ENCODE measurements around the gene TDRD9. TPM values are rescaled to one million over a fixed set of nuclear protein-coding genes. Genes with fewer than 3 reads are reported as not detected.
A peak's percentile ranks its signal among the peaks of the same experiment; 100 is the strongest.

The TDRD9 gene
- total RNA-seq, 5 donors from 2014 or later (not counting 1 experiment from before 2014, with no cell fraction given), result 0.43 to 1.3 (median 0.56) TPM

DNA sequence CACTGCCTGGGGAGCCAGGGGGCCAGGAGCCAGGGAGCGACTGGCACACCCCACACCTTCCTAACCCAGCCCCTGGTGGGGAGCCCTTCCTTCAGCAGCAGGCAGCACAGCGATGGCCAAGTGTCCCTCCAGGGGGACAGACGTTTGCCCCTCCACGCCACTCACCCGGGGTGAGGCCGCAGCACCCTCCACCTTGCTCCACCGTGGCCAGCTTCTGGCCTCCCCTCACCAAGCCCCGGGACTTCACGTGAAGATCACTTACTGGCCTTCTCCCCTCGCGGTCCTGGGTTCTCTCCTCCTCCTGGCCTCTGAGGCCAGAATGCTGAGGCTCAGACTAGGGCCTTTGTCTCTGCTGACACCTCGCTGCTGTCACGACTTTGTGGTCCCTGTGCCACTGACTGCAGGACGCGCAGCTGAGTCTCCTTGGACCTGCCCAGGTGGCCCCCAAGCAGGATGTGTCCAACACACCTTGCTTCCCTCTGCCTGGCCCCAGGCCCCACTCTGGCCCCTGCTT lies 153.8 kb downstream of the TDRD9 start:
- Mint-ChIP-seq H3K27me3 (peaks cover 17 to 28% of the 10 kb centered on the region in 2 donors), H3K9me3 (no peaks in the 10 kb centered on the region), H3K4me1 (peaks cover 9 to 19% (median 12%) of the 10 kb centered on the region in 3 donors), H3K27ac (no peak overlapping the region), H3K4me3 (no peak overlapping the region), H3K36me3 (no peaks in the 10 kb centered on the region)
- ChIA-PET POLR2A (no interaction called here), CTCF (no interaction called here)
- Histone ChIP-seq H3K36me3 (ENCODE audit: control insufficient read depth in 2 of 2, extremely low read depth in 1 of 2, insufficient read depth in 1 of 2, low read length in 1 of 2) (no peaks in the 10 kb centered on the region), H3K27me3 (replicated peaks in 1 of 2; ENCODE audit: control insufficient read depth in 2 of 2, extremely low read depth in 1 of 2, insufficient read depth in 2 of 2, low read length in 1 of 2) (peaks cover 0 to 37% of the 10 kb centered on the region in 2 experiments), H3K4me1 (ENCODE audit: control insufficient read depth in 1 of 2, extremely low read depth in 1 of 2, insufficient read depth in 2 of 2, low read length in 2 of 2) (peaks cover 0 to 17% of the 10 kb centered on the region in 2 experiments), H3K4me3 (ENCODE audit: control insufficient read depth in 1 of 2, extremely low read depth in 1 of 2, low read length in 1 of 2) (no peak overlapping the region), H3K27ac (ENCODE audit: low read length) (no peak overlapping the region), H3K9me3 (no peaks in the 10 kb centered on the region)
- WGBS (ENCODE audit: insufficient coverage), result 90% methylated on average over 14 of the region's 15 CpGs
- DNase-seq, result no peak
- ATAC-seq (replicated peaks in 1 of 4), result no peak

DNA sequence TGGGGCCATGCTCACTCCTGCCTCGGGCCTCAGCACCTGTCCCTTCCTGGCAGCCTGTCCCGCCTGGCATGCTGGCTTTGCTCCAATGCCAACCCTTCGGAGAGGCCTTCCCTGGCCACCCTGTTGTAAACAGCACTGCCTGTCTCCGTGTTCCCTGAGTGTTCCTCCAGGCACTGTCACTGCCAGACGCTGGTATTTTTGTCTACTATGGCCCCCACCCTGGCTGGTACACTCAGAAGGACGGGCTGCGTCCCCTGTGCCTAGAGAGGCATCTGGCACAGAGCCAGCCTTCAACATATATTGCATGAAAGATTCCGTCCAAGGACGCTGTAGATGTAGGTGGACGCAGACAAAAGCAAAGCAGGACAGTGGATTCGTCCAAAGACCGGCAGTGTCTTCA lies 154.6 kb downstream of the TDRD9 start:
- Histone ChIP-seq H3K9me3 (no peaks in the 10 kb centered on the region), H3K36me3 (ENCODE audit: control insufficient read depth in 2 of 2, extremely low read depth in 1 of 2, insufficient read depth in 1 of 2, low read length in 1 of 2) (no peaks in the 10 kb centered on the region), H3K27ac (ENCODE audit: low read length) (no peak overlapping the region), H3K27me3 (replicated peaks in 1 of 2; ENCODE audit: control insufficient read depth in 2 of 2, extremely low read depth in 1 of 2, insufficient read depth in 2 of 2, low read length in 1 of 2) (peaks cover 0 to 39% of the 10 kb centered on the region in 2 experiments), H3K4me1 (ENCODE audit: control insufficient read depth in 1 of 2, extremely low read depth in 1 of 2, insufficient read depth in 2 of 2, low read length in 2 of 2) (peaks cover 0 to 11% of the 10 kb centered on the region in 2 experiments), H3K4me3 (ENCODE audit: control insufficient read depth in 1 of 2, extremely low read depth in 1 of 2, low read length in 1 of 2) (no peak overlapping the region)
- no peaks in the 10 kb centered on the region for H3K9me3 Mint-ChIP-seq
- DNase-seq (no peak), ATAC-seq (replicated peaks in 1 of 4) (no peak)
- H3K27ac Mint-ChIP-seq, result no peak overlapping the region
- H3K4me1 Mint-ChIP-seq, result peaks cover 7 to 14% (median 9%) of the 10 kb centered on the region in 3 donors
- WGBS (ENCODE audit: insufficient coverage), result 76% methylated on average over 12 of the region's 12 CpGs
- H3K36me3 Mint-ChIP-seq, result no peaks in the 10 kb centered on the region
- peaks cover 18 to 31% of the 10 kb centered on the region in 2 donors for H3K27me3 Mint-ChIP-seq
- CTCF ChIA-PET, result no interaction called here
- POLR2A ChIA-PET, result no interaction called here
- H3K4me3 Mint-ChIP-seq, result no peak overlapping the region

DNA sequence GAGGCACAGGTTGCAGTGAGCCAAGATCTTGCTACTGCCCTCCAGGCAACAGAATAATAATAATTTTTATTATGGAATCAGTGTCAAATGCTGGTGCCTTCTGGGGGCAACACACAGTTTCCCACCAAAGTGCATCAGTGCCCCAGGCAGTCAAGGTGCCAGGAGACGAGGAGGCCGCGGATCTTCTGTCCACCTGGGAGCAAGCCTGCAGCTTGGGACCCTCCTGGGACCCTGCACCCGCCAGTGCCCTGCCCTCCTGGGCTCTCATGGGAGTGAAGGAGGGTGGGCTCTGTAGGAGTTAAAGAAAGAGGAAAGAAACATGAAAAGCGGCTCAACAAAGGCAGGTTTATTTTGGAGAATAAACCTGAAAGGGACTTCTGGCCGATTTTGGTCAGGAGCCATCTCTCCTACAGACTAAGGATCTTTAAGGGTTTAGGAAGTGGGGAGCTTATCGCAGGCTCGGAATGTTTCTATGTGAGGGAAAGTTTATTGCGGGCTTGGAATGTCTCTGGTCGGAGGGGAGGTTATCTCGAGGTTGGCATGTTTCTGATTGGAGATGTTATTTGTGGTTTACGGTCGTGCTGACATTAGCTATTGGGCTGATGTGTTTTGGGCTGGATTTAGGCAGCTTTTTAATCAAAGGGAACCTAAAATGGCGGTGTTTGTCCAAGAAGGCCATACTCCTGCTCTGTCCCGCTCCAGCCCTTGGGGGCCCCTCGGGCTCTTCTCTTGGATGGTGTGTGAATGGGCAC lies 156.2 kb downstream of the TDRD9 start:
- H3K27me3 Mint-ChIP-seq, result peaks cover 15 to 31% of the 10 kb centered on the region in 2 donors
- peak overlapping the region in 2 of 3 donors; percentile 1 to 51 for H3K4me3 Mint-ChIP-seq
- H3K9me3 Mint-ChIP-seq, result no peaks in the 10 kb centered on the region
- no peaks in the 10 kb centered on the region for H3K36me3 ChIP-seq (ENCODE audit: control insufficient read depth in 2 of 2, extremely low read depth in 1 of 2, insufficient read depth in 1 of 2, low read length in 1 of 2)
- peaks cover 0 to 4% (median 3%) of the 10 kb centered on the region in 3 donors for H3K4me1 Mint-ChIP-seq
- no peak overlapping the region for H3K4me3 ChIP-seq (ENCODE audit: control insufficient read depth in 1 of 2, extremely low read depth in 1 of 2, low read length in 1 of 2)
- peaks cover 0 to 4% of the 10 kb centered on the region in 2 experiments for H3K4me1 ChIP-seq (ENCODE audit: control insufficient read depth in 1 of 2, extremely low read depth in 1 of 2, insufficient read depth in 2 of 2, low read length in 2 of 2)
- 86% methylated on average over 11 of the region's 16 CpGs for WGBS (ENCODE audit: insufficient coverage)
- H3K36me3 Mint-ChIP-seq, result no peaks in the 10 kb centered on the region
- DNase-seq, result no peak
- H3K27ac ChIP-seq (ENCODE audit: low read length), result no peak overlapping the region
- ChIA-PET POLR2A (no interaction called here), CTCF (interaction anchor here (0.6 kb wide), 3 partner anchors 31 to 277 kb away, joined by 3 to 8 read pairs (median 3); no protein-coding TSS in a partner anchor)
- no peaks in the 10 kb centered on the region for H3K9me3 ChIP-seq
- ATAC-seq (replicated peaks in 1 of 4), result no peak
- peaks cover 0 to 44% of the 10 kb centered on the region in 2 experiments for H3K27me3 ChIP-seq (replicated peaks in 1 of 2; ENCODE audit: control insufficient read depth in 2 of 2, extremely low read depth in 1 of 2, insufficient read depth in 2 of 2, low read length in 1 of 2)
- H3K27ac Mint-ChIP-seq, result no peak overlapping the region

DNA sequence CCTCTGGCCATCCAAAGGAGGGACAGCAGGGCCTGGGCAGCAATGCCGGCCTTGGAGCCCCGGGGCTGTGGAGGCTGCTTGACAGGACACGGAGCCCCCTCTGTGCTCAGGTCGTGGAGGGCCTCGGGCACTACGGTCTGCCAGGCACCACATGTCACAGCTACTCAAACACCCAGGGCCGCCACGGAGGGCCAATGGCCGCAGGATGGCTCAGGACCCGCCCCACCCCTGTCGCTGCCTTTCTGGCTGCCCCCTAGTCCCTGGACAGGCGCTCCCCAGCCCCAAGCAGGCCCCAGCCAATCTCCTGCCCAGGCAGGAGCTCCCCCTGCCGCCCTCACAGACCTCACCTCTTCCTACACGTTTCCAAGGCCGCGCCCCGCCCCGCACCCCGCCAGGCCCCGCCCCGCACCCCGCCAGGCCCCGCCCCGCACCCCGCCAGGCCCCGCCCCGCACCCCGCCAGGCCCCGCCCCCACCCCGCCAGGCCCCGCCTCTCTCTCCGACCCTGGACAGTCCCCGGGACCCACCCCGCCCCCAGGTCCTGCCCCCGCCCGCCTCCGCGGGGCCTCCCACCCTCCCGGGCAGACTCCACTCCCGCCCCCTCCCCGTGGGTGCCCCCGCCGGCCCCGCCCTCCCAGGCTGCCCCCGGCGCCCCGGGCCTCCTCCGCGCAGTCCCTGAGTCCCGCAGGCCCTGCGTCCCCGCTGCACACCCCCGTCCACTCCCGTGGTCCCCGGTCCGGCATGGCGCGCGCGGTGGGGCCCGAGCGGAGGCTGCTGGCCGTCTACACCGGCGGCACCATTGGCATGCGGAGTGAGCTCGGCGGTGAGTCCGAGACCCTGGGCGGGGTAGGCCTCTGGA lies 157.0 kb downstream of the TDRD9 start, which contains the start of gene ASPG:
TSS of gene ASPG (plus strand) at position 669 of the 857 bp plus-strand sequence. CDS start at position 740, 71 bp downstream.
- no peak within 1 kb of the TSS for H3K27ac Mint-ChIP-seq
- ChIA-PET POLR2A (no interaction called here), CTCF (interaction anchor here (0.6 kb wide), 3 partner anchors 30 to 277 kb away, joined by 3 to 8 read pairs (median 3); no protein-coding TSS in a partner anchor)
- peaks cover 0 to 44% of the 10 kb centered on the region in 2 experiments for H3K27me3 ChIP-seq (replicated peaks in 1 of 2; ENCODE audit: control insufficient read depth in 2 of 2, extremely low read depth in 1 of 2, insufficient read depth in 2 of 2, low read length in 1 of 2)
- peak; percentile 34 to 76 (median 56) for ATAC-seq (replicated peaks in 1 of 4)
- no peaks in the 10 kb centered on the region for H3K9me3 Mint-ChIP-seq
- H3K36me3 ChIP-seq (ENCODE audit: control insufficient read depth in 2 of 2, extremely low read depth in 1 of 2, insufficient read depth in 1 of 2, low read length in 1 of 2), result no peaks in the 10 kb centered on the region
- no peaks in the 10 kb centered on the region for H3K36me3 Mint-ChIP-seq
- peak in 11 of 35 experiments; percentile 11 to 38 (median 15) for DNase-seq
- H3K4me1 Mint-ChIP-seq, result peaks cover 0 to 4% (median 3%) of the 10 kb centered on the region in 3 donors
- H3K27ac ChIP-seq (ENCODE audit: low read length), result no peak within 1 kb of the TSS
- H3K4me1 ChIP-seq (ENCODE audit: control insufficient read depth in 1 of 2, extremely low read depth in 1 of 2, insufficient read depth in 2 of 2, low read length in 2 of 2), result peaks cover 0 to 4% of the 10 kb centered on the region in 2 experiments
- no peaks in the 10 kb centered on the region for H3K9me3 ChIP-seq
- H3K4me3 ChIP-seq (ENCODE audit: control insufficient read depth in 1 of 2, extremely low read depth in 1 of 2, low read length in 1 of 2), result no peak within 1 kb of the TSS
- H3K4me3 Mint-ChIP-seq, result peak within 1 kb of the TSS in 2 of 3 donors; percentile 1 to 51
- 31% methylated on average over 33 of the region's 70 CpGs for WGBS (ENCODE audit: insufficient coverage)
- peaks cover 15 to 31% of the 10 kb centered on the region in 2 donors for H3K27me3 Mint-ChIP-seq

DNA sequence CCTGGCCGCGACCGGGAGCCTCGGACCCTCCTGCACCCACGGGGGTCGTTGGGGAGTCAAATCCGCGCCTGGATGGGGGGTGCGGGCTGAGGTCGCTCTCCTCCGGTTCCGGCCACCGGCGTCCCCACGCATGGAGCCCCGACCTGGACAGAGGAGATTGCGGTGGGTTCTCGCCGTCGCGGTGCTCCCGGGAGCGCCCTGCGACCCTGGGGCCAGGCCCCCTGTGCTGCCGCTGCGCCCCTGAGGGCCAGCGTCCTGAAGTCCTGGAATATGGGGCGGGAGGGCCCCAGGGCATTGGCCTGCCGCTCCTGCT lies 157.6 kb downstream of the TDRD9 start:
- WGBS (ENCODE audit: insufficient coverage), result 43% methylated on average over 29 of the region's 29 CpGs
- H3K4me3 ChIP-seq (ENCODE audit: control insufficient read depth in 1 of 2, extremely low read depth in 1 of 2, low read length in 1 of 2), result no peak overlapping the region
- peaks cover 0 to 4% of the 10 kb centered on the region in 2 experiments for H3K4me1 ChIP-seq (ENCODE audit: control insufficient read depth in 1 of 2, extremely low read depth in 1 of 2, insufficient read depth in 2 of 2, low read length in 2 of 2)
- H3K27ac ChIP-seq (ENCODE audit: low read length), result no peak overlapping the region
- peak in 1 of 35 experiments; percentile 10 for DNase-seq
- H3K27ac Mint-ChIP-seq, result no peak overlapping the region
- ATAC-seq (replicated peaks in 1 of 4), result no peak
- H3K27me3 ChIP-seq (replicated peaks in 1 of 2; ENCODE audit: control insufficient read depth in 2 of 2, extremely low read depth in 1 of 2, insufficient read depth in 2 of 2, low read length in 1 of 2), result peaks cover 0 to 44% of the 10 kb centered on the region in 2 experiments
- no peaks in the 10 kb centered on the region for H3K36me3 ChIP-seq (ENCODE audit: control insufficient read depth in 2 of 2, extremely low read depth in 1 of 2, insufficient read depth in 1 of 2, low read length in 1 of 2)
- H3K9me3 ChIP-seq, result no peaks in the 10 kb centered on the region
- no peaks in the 10 kb centered on the region for H3K9me3 Mint-ChIP-seq
- H3K4me1 Mint-ChIP-seq, result peaks cover 0 to 4% (median 3%) of the 10 kb centered on the region in 3 donors
- no peaks in the 10 kb centered on the region for H3K36me3 Mint-ChIP-seq
- peaks cover 15 to 31% of the 10 kb centered on the region in 2 donors for H3K27me3 Mint-ChIP-seq
- POLR2A ChIA-PET, result no interaction called here
- no peak overlapping the region for H3K4me3 Mint-ChIP-seq
- CTCF ChIA-PET, result no interaction called here

GRCh38 chr14:104086210-104086660 lies 158.0 kb downstream of the TDRD9 start:
- H3K4me3 ChIP-seq (ENCODE audit: control insufficient read depth in 1 of 2, extremely low read depth in 1 of 2, low read length in 1 of 2), result no peak overlapping the region
- Mint-ChIP-seq H3K27ac (no peak overlapping the region), H3K36me3 (no peaks in the 10 kb centered on the region), H3K4me3 (peak overlapping the region in 1 of 3 donors; percentile 50), H3K9me3 (no peaks in the 10 kb centered on the region), H3K4me1 (peaks cover 0 to 4% (median 3%) of the 10 kb centered on the region in 3 donors), H3K27me3 (peaks cover 15 to 31% of the 10 kb centered on the region in 2 donors)
- H3K9me3 ChIP-seq, result no peaks in the 10 kb centered on the region
- DNase-seq (peak in 2 of 35 experiments; percentile 10 to 21), ATAC-seq (replicated peaks in 1 of 4) (no peak)
- H3K27me3 ChIP-seq (replicated peaks in 1 of 2; ENCODE audit: control insufficient read depth in 2 of 2, extremely low read depth in 1 of 2, insufficient read depth in 2 of 2, low read length in 1 of 2), result peaks cover 0 to 44% of the 10 kb centered on the region in 2 experiments
- ChIA-PET CTCF (interaction anchor here in 1 of 2 donors (0.9 kb wide), 1 partner anchor 9 kb away, joined by 3 read pairs; no protein-coding TSS in a partner anchor), POLR2A (no interaction called here)
- H3K36me3 ChIP-seq (ENCODE audit: control insufficient read depth in 2 of 2, extremely low read depth in 1 of 2, insufficient read depth in 1 of 2, low read length in 1 of 2), result no peaks in the 10 kb centered on the region
- no peak overlapping the region for H3K27ac ChIP-seq (ENCODE audit: low read length)
- peaks cover 0 to 4% of the 10 kb centered on the region in 2 experiments for H3K4me1 ChIP-seq (ENCODE audit: control insufficient read depth in 1 of 2, extremely low read depth in 1 of 2, insufficient read depth in 2 of 2, low read length in 2 of 2)
- WGBS (ENCODE audit: insufficient coverage), result 81% methylated on average over 12 of the region's 13 CpGs

Measured in T-cell (primary cell).